ENCODE results near the gene RWDD4.

- TF ChIP-seq, protein P1, sequence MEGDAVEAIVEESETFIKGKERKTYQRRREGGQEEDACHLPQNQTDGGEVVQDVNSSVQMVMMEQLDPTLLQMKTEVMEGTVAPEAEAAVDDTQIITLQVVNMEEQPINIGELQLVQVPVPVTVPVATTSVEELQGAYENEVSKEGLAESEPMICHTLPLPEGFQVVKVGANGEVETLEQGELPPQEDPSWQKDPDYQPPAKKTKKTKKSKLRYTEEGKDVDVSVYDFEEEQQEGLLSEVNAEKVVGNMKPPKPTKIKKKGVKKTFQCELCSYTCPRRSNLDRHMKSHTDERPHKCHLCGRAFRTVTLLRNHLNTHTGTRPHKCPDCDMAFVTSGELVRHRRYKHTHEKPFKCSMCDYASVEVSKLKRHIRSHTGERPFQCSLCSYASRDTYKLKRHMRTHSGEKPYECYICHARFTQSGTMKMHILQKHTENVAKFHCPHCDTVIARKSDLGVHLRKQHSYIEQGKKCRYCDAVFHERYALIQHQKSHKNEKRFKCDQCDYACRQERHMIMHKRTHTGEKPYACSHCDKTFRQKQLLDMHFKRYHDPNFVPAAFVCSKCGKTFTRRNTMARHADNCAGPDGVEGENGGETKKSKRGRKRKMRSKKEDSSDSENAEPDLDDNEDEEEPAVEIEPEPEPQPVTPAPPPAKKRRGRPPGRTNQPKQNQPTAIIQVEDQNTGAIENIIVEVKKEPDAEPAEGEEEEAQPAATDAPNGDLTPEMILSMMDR (IDR thresholded peaks at IDR 0.05) = no peak
- no peak for TF ChIP-seq ZFX (IDR thresholded peaks at IDR 0.05; ENCODE audit: borderline replicate concordance)
Observed at GRCh38 chr4:183621875-183622274, 37.1 kb downstream of the RWDD4 start.

All from 22Rv1 (cell line).